Lower lobe of right lung (tissue), 2 donors: ENCODE results near the gene TNNI2. TPM values are rescaled to one million over a fixed set of nuclear protein-coding genes. Genes with fewer than 3 reads are reported as not detected.

Source experiments
- ATAC-seq, 2 donors: fragments of 200-7000 bp; cut with Tn5 transposase; one replicate each; pipeline ENCODE4 v1.9.1; 2020 to 2022; ENCODE audit warnings: mild to moderate bottlenecking in 2 of 2, moderate library complexity in 2 of 2
- DNase-seq: peaks from one replicate; pipeline ENCODE4 v3.0.0-alpha.2; 2020
- H3K27ac ChIP-seq: fragments of 200-600 bp; one replicate; pipeline ENCODE4 v1.8.0; 2022
- H3K27me3 ChIP-seq: fragments of 200-600 bp; one replicate; pipeline ENCODE4 v1.8.0; 2022; ENCODE audit warnings: low read depth
- H3K36me3 ChIP-seq: fragments of 200-600 bp; one replicate; pipeline ENCODE4 v1.8.0; 2022; ENCODE audit warnings: mild to moderate bottlenecking
- H3K4me1 ChIP-seq: fragments of 200-600 bp; one replicate; pipeline ENCODE4 v1.8.0; 2022
- H3K4me3 ChIP-seq: fragments of 200-600 bp; one replicate; pipeline ENCODE4 v1.8.0; 2022; ENCODE audit warnings: mild to moderate bottlenecking
- H3K9me3 ChIP-seq: fragments of 200-600 bp; one replicate; pipeline ENCODE4 v1.8.0; 2022
- CTCF ChIP-seq: fragments of 200-600 bp; IDR thresholded peaks from one replicate; pipeline ENCODE4 v1.8.0; 2022; ENCODE audit warnings: antibody characterized with exemption, mild to moderate bottlenecking
- intact Hi-C: fragments of 100-400 bp; cut with DNase I; formaldehyde crosslinking; loops from one replicate; pipeline ENCODE4 v1.11.0; 2022
- total RNA-seq: library from RNA; stranded (reverse); fragmentation: NEBNext Ultra II Directional; extraction: Animal tissue kit (Norgen Biotek cat#: 25700); gene quantifications from one replicate; pipeline ENCODE4 v1.2.1, GENCODE V29; 2021
- donor health status: DM: no; HTN: yes; CAD: no; lungs with severe emphysema.

TNNI2 gene
- total RNA-seq, 1 donor from 2014 or later, result 17.7 TPM

GRCh38 chr11:1832211-1832919, 6.4 kb upstream of the TNNI2 start:
- peaks cover 8% of the 10 kb centered on the region for H3K27me3 ChIP-seq
- peak; percentile 43 to 56 for ATAC-seq
- peak; percentile 99 for TF ChIP-seq CTCF
- DNase-seq, result peak; percentile 70
- intact Hi-C loops, result no loop called here
- peak overlapping the region; percentile 30 for H3K4me3 ChIP-seq
- peaks cover 39% of the 10 kb centered on the region for H3K4me1 ChIP-seq
- no peaks in the 10 kb centered on the region for H3K9me3 ChIP-seq
- peak overlapping the region; percentile 84 for H3K27ac ChIP-seq
- H3K36me3 ChIP-seq, result no peaks in the 10 kb centered on the region

- peak overlapping the region; percentile 30 for H3K4me3 ChIP-seq
- peaks cover 39% of the 10 kb centered on the region for H3K4me1 ChIP-seq
- no peaks in the 10 kb centered on the region for H3K9me3 ChIP-seq
- ATAC-seq, result no peak
- intact Hi-C loops, result no loop called here
- H3K27ac ChIP-seq, result peak overlapping the region; percentile 84
- peaks cover 8% of the 10 kb centered on the region for H3K27me3 ChIP-seq
- H3K36me3 ChIP-seq, result no peaks in the 10 kb centered on the region
- TF ChIP-seq CTCF, result no peak
- DNase-seq, result peak; percentile 47
Measured at GRCh38 chr11:1832920-1833295, 5.9 kb upstream of the TNNI2 start.

GRCh38 chr11:1834062-1834610, 4.6 kb upstream of the TNNI2 start:
- peak overlapping the region; percentile 84 for H3K27ac ChIP-seq
- peaks cover 8% of the 10 kb centered on the region for H3K27me3 ChIP-seq
- TF ChIP-seq CTCF, result no peak
- intact Hi-C loops, result no loop called here
- ATAC-seq (peak; percentile 87 to 88), DNase-seq (peak; percentile 90)
- H3K4me1 ChIP-seq, result peaks cover 45% of the 10 kb centered on the region
- no peaks in the 10 kb centered on the region for H3K9me3 ChIP-seq
- no peaks in the 10 kb centered on the region for H3K36me3 ChIP-seq
- no peak overlapping the region for H3K4me3 ChIP-seq

GRCh38 chr11:1834779-1835670, 3.8 kb upstream of the TNNI2 start, which contains the start of gene SYT8:
Gene SYT8 (plus strand): TSS chr11:1834990. CDS start chr11:1835106, 116 bp downstream.
- H3K4me3 ChIP-seq, result no peak within 1 kb of the TSS
- H3K27me3 ChIP-seq, result peaks cover 8% of the 10 kb centered on the region
- peaks cover 51% of the 10 kb centered on the region for H3K4me1 ChIP-seq
- no peak for ATAC-seq
- intact Hi-C loops, result no loop called here
- no peaks in the 10 kb centered on the region for H3K9me3 ChIP-seq
- peak; percentile 56 for DNase-seq
- peak within 1 kb of the TSS; percentile 84 for H3K27ac ChIP-seq
- no peaks in the 10 kb centered on the region for H3K36me3 ChIP-seq
- TF ChIP-seq CTCF, result no peak

GRCh38 chr11:1835671-1836010, 3.1 kb upstream of the TNNI2 start:
- peaks cover 8% of the 10 kb centered on the region for H3K27me3 ChIP-seq
- intact Hi-C loops, result no loop called here
- TF ChIP-seq CTCF, result no peak

More at GRCh38 chr11:1835671-1836010, 3.1 kb upstream of the TNNI2 start:
- ATAC-seq, result no peak
- DNase-seq, result peak; percentile 45
- Histone ChIP-seq H3K4me3 (no peak overlapping the region), H3K4me1 (peaks cover 45% of the 10 kb centered on the region), H3K36me3 (no peaks in the 10 kb centered on the region), H3K9me3 (no peaks in the 10 kb centered on the region), H3K27ac (no peak overlapping the region)
